Activated CD4-positive, alpha-beta memory T cell treated with anti-CD3 and anti-CD28 coated beads, Interleukin-2, amount 10 ng/mL, durations not matched to agents 7 days and 5 days (primary cell): ENCODE results near the gene APOD. TPM values are rescaled to one million over a fixed set of nuclear protein-coding genes. Genes with fewer than 3 reads are reported as not detected.

ENCODE experiments used
- CTCF ChIA-PET: fragments of 350-600 bp; sonication (Branson Sonifier 250); formaldehyde crosslinking; loops from one replicate; lab custom pipeline; 2021; ENCODE audit warnings: antibody characterized with exemption, inconsistent platforms; lab: Charles Lee
- POLR2A ChIA-PET: fragments of 350-600 bp; sonication (Branson Sonifier 250); formaldehyde crosslinking; loops from one replicate; lab custom pipeline; 2021; ENCODE audit warnings: antibody characterized with exemption; lab: Charles Lee
- DNase-seq: peaks from one replicate; pipeline ENCODE4 v3.0.0-alpha.2; 2020
- H3K27ac Mint-ChIP-seq: one replicate; pipeline ENCODE4 v1.8.0; 2021; ENCODE audit warnings: mild to moderate bottlenecking, mixed read lengths
- H3K27me3 Mint-ChIP-seq: one replicate; pipeline ENCODE4 v1.8.0; 2021; ENCODE audit warnings: mixed read lengths
- H3K36me3 Mint-ChIP-seq: one replicate; pipeline ENCODE4 v1.8.0; 2021; ENCODE audit warnings: low read depth, mixed read lengths
- H3K4me1 Mint-ChIP-seq: one replicate; pipeline ENCODE4 v1.8.0; 2021; ENCODE audit warnings: mixed read lengths
- H3K4me3 Mint-ChIP-seq: one replicate; pipeline ENCODE4 v1.8.0; 2021; ENCODE audit warnings: mild to moderate bottlenecking, mixed read lengths
- H3K9me3 Mint-ChIP-seq: one replicate; pipeline ENCODE4 v1.8.0; 2021; ENCODE audit warnings: mixed read lengths
- total RNA-seq, 2 experiments: library from RNA; stranded (reverse); gene quantifications; one replicate each; pipeline ENCODE4 v1.2.3, GENCODE V29; 2021

The APOD gene
- total RNA-seq, 2 experiments from 2014 or later, result not detected

- Mint-ChIP-seq H3K27me3 (no peaks in the 10 kb centered on the region), H3K27ac (no peak overlapping the region), H3K9me3 (no peaks in the 10 kb centered on the region), H3K4me3 (no peak overlapping the region), H3K4me1 (peaks cover 38% of the 10 kb centered on the region), H3K36me3 (peaks cover 42% of the 10 kb centered on the region)
- DNase-seq, result no peak
- CTCF ChIA-PET, result interaction anchor here (0.6 to 10.1 kb wide), 12 partner anchors 11 to 852 kb away, joined by 3 to 194 read pairs (median 4); partner anchors contain the start of gene XXYLT1
- POLR2A ChIA-PET, result interaction anchor here (0.6 to 2.7 kb wide), 4 partner anchors 20 to 251 kb away, joined by 3 to 18 read pairs (median 7); partner anchors contain the start of gene XXYLT1
Observed at GRCh38 chr3:195522254-195523023, 61.3 kb downstream of the APOD start.

Other genes starting within 250 kb of the APOD start
- gene ACAP2, start 140.9 kb downstream of the APOD start, total RNA-seq, result 10 to 100 TPM; 76.0 to 77.4 TPM
- 10 to 100 TPM; 75.0 to 81.8 TPM for gene PPP1R2, start 40.6 kb downstream of the APOD start, total RNA-seq
- gene MUC20, start 137.0 kb upstream of the APOD start, total RNA-seq, result 1 to 10 TPM; 1.2 to 2.8 TPM
- under 1 TPM; 0.08 to 0.15 TPM for gene MUC4, start 228.0 kb upstream of the APOD start, total RNA-seq